NCI-H2171 (cell line): ENCODE data around the gene PRKN.

ENCODE experiments used
- DNase-seq: peaks from one replicate; lab custom pipeline; 2025; lab: John Stamatoyannopoulos, UW

Gene PRKN

DNA sequence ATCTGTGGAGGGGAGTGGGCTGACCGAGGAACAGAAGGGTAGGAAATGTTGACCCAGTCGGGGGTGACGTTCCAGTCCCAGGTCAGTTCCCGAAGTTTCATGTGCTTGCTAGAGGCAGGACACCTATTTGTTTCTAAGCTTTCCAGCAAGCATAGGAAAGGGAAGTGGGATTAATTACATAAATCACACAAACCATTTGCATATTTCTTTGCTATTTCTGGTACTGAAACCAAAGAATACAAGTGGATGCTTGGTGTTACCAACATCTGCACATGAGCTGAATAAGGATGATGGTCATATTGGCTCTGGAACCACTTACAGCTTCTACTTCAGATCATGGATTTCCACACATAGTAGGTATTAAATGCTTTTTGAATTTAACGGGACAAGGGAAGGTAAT, 546.5 kb downstream of the PRKN start:
- DNase-seq: no peak

DNA sequence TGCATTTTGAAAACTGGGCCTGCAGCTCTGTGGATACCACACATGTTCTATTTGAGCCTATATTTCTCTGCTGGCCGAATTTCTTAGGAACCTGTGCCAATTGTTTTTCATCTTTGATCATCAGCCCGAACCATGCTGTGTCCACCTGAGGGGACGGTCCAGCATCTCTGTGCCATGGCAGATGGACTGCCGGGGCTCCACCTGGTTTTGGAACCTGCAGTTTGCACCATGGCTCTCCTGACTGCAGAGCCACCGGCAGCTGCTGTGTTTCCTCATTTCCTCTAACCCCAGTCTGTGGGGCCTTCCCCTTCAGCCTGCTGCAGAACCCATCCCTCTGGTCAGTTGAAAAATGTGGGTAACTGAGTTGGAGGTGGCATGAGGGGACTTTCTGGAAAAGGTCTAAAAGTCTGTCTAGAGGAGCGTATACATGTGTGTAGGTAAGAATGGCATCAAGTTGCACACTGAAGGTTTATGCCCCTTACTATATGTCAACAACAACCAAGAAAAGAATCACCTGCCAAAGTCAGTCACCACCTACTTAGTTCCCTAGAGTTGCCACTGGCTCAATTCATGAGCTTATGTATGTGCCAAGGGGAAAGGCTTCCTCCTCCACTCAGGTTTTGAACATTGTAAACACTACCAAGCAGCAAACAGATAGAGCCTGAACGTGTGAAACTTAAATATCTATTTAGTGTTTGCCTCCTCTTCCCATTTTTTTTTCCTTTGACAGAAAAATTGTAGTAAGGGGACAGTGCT, 548.2 kb downstream of the PRKN start:
- DNase-seq: no peak

DNA sequence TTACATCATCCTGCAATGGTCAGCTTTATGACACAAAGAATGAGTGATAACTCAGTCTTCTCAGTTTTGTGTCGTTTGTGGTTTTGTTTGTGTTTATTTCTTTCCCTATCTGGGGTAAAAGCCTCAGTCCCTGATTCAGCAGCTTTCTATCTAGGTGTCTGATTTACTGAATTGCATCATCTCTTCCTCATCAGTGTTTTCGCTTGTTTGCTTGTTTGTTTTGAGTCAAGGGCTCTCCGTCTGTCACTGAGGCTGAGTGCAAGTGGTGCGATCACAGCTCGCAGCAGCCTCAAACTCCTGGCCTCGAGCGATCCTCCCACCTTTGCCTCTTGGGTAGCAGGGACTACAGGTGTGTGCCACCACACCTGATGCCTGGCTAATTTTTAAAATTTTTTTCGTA, 548.9 kb downstream of the PRKN start:
- no peak for DNase-seq

GRCh38 chr6:162178266-162178665, 549.3 kb downstream of the PRKN start:
- DNase-seq: no peak

DNA sequence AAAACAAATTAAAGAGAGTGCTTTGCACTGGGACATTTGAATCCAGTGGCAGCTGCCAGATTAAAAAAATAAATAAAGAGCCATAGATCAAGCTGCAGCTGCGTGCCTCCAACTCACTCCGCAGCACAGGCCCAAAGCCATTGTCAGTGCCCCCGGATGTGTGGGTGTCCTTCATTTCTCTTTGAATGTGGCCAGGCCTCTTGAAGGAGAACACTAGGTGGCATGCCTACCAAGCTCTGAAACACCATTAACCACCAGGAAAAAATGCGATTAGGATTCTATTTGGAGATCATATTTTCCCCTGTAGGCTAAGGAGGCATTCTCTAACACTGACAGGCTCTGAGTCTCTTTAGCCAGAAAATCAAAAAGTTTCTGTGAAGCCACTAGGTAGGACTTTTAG, 549.8 kb downstream of the PRKN start:
- no peak for DNase-seq

- no peak for DNase-seq
These were observed 554.1 kb downstream of the PRKN start for GRCh38 chr6:162173466-162173865.

DNA sequence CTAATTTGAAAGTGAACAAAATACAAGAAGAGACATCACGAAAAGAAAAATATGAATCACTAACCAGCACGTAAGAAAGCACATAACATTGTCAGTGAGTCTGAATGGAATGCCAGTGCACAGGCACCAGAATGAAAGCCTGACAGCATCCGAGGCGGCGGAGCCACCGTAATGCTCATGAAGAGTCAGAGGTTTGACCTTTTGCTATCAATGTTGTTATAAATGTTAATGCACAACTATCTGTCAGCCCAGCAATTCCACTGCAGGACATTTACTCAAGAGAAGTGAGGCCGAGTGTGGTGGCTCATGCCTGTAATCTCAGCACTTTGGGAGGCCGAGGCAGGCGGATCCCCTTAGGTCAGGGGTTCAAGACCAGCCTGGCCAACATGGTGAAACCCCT, 562.1 kb downstream of the PRKN start:
- no peak for DNase-seq

DNA sequence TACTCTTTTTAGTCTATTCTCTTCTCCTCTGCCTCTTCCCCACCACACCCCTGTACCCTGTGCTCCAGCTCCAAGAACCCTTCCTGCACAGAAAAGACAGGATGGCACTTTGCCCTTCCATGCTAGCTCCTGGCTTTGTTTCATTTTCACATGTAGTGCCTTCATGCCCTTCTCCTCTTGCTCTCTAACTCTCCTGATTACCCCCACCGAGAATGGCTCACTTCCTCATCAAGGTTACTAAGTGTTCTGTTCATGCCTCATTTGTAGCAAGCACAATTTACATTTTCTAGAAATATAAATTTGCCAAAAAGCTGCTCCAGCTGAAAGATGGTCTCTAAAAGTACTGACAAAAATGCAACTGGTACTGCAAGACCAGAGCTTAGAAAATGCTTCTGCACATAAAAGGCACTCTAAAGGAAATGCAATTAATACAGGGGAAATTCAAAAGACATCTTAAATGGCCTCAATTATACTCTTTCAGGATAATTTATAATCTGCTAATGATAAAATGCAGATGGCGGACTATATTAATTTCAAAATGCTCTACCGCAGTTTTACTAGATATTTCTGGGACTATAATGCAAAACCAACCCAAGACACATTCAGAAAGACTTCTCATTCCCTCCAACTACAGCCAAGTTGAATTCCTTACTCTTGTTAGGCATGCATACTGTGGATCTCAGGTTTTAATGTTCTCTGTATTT, 570.2 kb downstream of the PRKN start:
- DNase-seq: no peak

- no peak for DNase-seq
These were observed 571.4 kb downstream of the PRKN start for GRCh38 chr6:162156146-162156545.

GRCh38 chr6:162154930-162155329, 572.6 kb downstream of the PRKN start:
- DNase-seq: no peak

DNA sequence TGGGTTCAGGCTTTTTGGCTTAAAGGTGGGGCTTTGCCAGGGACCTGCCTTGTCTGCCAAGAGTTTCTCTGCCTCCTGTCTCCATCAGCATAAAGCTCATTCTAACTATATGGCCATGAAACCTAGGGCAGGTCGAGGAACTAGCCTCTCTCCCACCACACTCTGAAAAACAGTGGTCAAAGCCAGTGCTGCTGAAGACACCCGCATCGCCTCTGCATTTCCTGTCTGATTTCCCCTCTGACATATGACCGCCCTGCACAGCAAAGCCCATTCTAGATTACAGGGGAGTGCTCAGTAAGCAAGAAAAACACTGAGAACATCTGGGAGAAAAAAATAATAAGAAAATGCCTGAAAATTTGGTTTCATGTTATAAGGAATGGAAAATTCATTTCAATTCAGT, 573.6 kb downstream of the PRKN start:
- DNase-seq: no peak

DNA sequence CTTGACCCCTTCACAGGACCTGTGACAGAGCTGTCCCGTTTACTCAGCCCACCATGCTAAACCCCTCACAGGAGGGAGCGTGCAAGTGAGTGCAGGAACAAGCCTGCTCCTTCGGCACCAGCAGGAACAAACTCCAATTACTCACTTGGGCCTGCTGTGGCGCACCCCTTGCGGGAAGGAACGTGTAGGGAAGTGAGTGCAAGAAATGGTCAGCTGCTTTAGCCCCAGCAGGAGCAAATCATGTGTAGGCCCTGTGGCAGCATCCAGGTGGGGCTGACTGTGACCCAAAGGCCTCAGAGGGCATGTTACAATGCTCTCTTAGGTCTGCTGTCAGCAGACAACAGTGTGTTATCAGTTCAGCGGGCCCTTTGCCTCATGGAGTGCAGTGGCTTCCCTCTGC, 574.4 kb downstream of the PRKN start:
- DNase-seq: no peak

- DNase-seq: no peak
These were observed 576.4 kb downstream of the PRKN start for GRCh38 chr6:162151021-162151665.

GRCh38 chr6:162150295-162150694, 577.3 kb downstream of the PRKN start:
- no peak for DNase-seq

DNA sequence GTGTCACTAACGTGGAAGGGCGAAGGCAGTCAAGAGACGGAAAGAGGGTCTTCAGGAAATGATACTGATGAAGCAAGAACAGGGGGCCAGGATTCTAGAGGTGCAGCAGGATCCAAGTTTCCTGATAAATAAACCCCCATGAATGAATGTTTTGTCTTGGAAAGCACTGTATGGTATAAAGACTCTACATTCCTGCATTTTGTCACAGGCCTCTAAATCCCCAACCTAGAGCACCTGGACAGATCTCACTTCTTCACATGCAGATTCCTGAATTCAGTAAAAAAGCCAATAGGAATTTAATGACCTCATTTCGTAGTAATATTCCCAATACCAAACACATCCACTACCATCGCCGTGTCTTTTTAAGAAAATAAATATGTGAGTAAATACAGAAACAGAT, 577.8 kb downstream of the PRKN start:
- no peak for DNase-seq

GRCh38 chr6:162147805-162148204, 579.8 kb downstream of the PRKN start:
- no peak for DNase-seq

- DNase-seq: no peak
These were observed 580.3 kb downstream of the PRKN start for GRCh38 chr6:162147281-162147680.

GRCh38 chr6:162140251-162140852, 587.2 kb downstream of the PRKN start:
- no peak for DNase-seq

GRCh38 chr6:162125659-162126058, 601.9 kb downstream of the PRKN start:
- no peak for DNase-seq

GRCh38 chr6:162124710-162125435, 602.7 kb downstream of the PRKN start:
- no peak for DNase-seq

- DNase-seq: no peak
These were observed 603.8 kb downstream of the PRKN start for GRCh38 chr6:162123797-162124196.

DNA sequence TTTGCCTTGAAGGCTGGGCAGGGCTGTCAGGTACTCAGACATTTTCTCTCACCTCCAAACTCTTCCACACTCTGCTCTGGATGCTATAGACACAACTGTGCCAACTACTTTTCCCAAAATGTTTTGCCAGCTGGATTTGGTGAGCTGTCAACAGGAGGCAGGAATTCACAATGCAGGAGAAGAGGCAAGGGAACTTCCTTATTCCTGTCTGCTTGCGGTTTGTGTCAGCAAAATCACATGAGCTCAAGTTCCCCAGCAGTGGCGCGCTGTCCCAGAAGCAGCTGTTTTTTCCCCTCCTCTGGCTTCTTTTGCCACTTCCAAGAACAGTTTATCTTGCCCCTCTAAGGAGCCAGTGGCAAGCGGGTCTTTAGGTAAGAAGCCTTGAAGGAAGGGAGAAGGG, 608.2 kb downstream of the PRKN start:
- DNase-seq: no peak
